ENCODE measurements around the gene WDR49. TPM values are rescaled to one million over a fixed set of nuclear protein-coding genes. Genes with fewer than 3 reads are reported as not detected.

The WDR49 gene
- total RNA-seq, 1 experiment from 2014 or later: 0.34 TPM

DNA sequence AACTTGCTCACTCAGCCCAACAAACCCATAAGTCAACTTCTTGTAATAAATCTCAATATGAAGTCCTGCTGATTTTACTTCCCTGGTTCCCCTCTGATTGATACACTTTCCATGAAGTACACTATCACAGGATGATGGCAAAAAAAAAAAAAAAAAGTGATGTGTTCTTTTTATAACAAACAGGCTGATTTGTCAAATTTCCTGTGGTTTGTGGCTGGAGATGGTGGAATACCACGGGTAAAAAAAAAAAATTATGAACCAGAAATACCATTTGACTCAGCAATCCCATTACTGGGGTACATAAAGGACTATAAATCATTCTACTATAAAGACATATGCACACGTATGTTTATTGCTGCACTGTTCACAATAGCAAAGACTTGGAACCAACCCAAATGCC is 169.2 kb downstream of the WDR49 start:
- Histone ChIP-seq H3K9me2 (ENCODE audit: insufficient read depth) (no peaks in the 10 kb centered on the region), H3K9ac (ENCODE audit: low read length) (no peak overlapping the region), H3K27me3 (ENCODE audit: insufficient read depth, low read length) (no peaks in the 10 kb centered on the region), H3K4me3 (replicated peaks in 1 of 2; ENCODE audit: low read depth in 1 of 2, low read length in 2 of 2) (no peak overlapping the region), H3K4me1 (ENCODE audit: control insufficient read depth in 1 of 2, insufficient read depth in 2 of 2, low read length in 2 of 2) (no peaks in the 10 kb centered on the region), H3K9me3 (ENCODE audit: control insufficient read depth in 1 of 2, insufficient read depth in 1 of 2, low read depth in 1 of 2, low read length in 2 of 2) (no peaks in the 10 kb centered on the region), H3K36me3 (ENCODE audit: control insufficient read depth in 1 of 2, insufficient read depth in 2 of 2, low read length in 2 of 2) (no peaks in the 10 kb centered on the region), H3K27ac (ENCODE audit: low read depth, low read length) (no peak overlapping the region), H3K79me2 (ENCODE audit: insufficient read depth, low read length) (no peaks in the 10 kb centered on the region), H2AFZ (ENCODE audit: low read depth, low read length, poor library complexity, severe bottlenecking) (no peak overlapping the region), H4K20me1 (ENCODE audit: insufficient read depth) (no peaks in the 10 kb centered on the region), H3K4me2 (ENCODE audit: low read length) (no peak overlapping the region)
- intact Hi-C loops (cut with micrococcal nuclease): no loop called here
- RAD21 ChIA-PET (ENCODE audit: low non-redundant PET in 1 of 2, low total read pairs in 2 of 2, uncharacterized antibody in 2 of 2, unreplicated experiment in 2 of 2): no interaction called here
- no TSS peak for BruUV-seq (replicated peaks)
- ATAC-seq (no peak), DNase-seq (ENCODE audit: low read depth, low spot score) (no peak)
- TF ChIP-seq, protein P1, sequence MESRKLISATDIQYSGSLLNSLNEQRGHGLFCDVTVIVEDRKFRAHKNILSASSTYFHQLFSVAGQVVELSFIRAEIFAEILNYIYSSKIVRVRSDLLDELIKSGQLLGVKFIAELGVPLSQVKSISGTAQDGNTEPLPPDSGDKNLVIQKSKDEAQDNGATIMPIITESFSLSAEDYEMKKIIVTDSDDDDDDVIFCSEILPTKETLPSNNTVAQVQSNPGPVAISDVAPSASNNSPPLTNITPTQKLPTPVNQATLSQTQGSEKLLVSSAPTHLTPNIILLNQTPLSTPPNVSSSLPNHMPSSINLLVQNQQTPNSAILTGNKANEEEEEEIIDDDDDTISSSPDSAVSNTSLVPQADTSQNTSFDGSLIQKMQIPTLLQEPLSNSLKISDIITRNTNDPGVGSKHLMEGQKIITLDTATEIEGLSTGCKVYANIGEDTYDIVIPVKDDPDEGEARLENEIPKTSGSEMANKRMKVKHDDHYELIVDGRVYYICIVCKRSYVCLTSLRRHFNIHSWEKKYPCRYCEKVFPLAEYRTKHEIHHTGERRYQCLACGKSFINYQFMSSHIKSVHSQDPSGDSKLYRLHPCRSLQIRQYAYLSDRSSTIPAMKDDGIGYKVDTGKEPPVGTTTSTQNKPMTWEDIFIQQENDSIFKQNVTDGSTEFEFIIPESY (IDR thresholded peaks at IDR 0.05; ENCODE audit: extremely low read depth, insufficient replicate concordance, low read length): no peak
- no peak for TF ChIP-seq ZNF274 (IDR thresholded peaks at IDR 0.05; ENCODE audit: low read depth, low read length)
- no peak for TF ChIP-seq SP1 (IDR thresholded peaks at IDR 0.05; ENCODE audit: low read depth)
- no peak for TF ChIP-seq RAD21 (IDR thresholded peaks at IDR 0.05; ENCODE audit: low read depth)
- no peak for TF ChIP-seq EZH2phosphoT487 (IDR thresholded peaks at IDR 0.05; ENCODE audit: borderline replicate concordance)
- TF ChIP-seq, protein P2, sequence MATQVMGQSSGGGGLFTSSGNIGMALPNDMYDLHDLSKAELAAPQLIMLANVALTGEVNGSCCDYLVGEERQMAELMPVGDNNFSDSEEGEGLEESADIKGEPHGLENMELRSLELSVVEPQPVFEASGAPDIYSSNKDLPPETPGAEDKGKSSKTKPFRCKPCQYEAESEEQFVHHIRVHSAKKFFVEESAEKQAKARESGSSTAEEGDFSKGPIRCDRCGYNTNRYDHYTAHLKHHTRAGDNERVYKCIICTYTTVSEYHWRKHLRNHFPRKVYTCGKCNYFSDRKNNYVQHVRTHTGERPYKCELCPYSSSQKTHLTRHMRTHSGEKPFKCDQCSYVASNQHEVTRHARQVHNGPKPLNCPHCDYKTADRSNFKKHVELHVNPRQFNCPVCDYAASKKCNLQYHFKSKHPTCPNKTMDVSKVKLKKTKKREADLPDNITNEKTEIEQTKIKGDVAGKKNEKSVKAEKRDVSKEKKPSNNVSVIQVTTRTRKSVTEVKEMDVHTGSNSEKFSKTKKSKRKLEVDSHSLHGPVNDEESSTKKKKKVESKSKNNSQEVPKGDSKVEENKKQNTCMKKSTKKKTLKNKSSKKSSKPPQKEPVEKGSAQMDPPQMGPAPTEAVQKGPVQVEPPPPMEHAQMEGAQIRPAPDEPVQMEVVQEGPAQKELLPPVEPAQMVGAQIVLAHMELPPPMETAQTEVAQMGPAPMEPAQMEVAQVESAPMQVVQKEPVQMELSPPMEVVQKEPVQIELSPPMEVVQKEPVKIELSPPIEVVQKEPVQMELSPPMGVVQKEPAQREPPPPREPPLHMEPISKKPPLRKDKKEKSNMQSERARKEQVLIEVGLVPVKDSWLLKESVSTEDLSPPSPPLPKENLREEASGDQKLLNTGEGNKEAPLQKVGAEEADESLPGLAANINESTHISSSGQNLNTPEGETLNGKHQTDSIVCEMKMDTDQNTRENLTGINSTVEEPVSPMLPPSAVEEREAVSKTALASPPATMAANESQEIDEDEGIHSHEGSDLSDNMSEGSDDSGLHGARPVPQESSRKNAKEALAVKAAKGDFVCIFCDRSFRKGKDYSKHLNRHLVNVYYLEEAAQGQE (IDR thresholded peaks at IDR 0.05; ENCODE audit: low read depth): no peak
- CTCF ChIA-PET: no interaction called here
- POLR2A ChIA-PET: no interaction called here
